GM12891 (cell line): Measurements from ENCODE around the gene CCL13.

ENCODE experiments used
- PAX5 ChIP-seq: IDR thresholded peaks from 2 replicates; pipeline ENCODE4 v1.6.1; 2011; ENCODE audit warnings: low read length, moderate library complexity, mild to moderate bottlenecking; ENCODE audit not compliant: insufficient read depth, severe bottlenecking
- POLR2A ChIP-seq: IDR thresholded peaks from 2 replicates; pipeline ENCODE4 v1.6.1; 2011; ENCODE audit warnings: low read depth, low read length, control low read depth
- POLR2AphosphoS5 ChIP-seq: IDR thresholded peaks from 2 replicates; pipeline ENCODE4 v1.6.1; 2011; ENCODE audit warnings: low read depth, low read length, control low read depth
- TAF1 ChIP-seq: IDR thresholded peaks from 2 replicates; pipeline ENCODE4 v1.6.1; 2011; ENCODE audit warnings: low read depth, low read length, control low read depth

GRCh38 chr17:34365340-34365739 is 9.1 kb downstream of the CCL13 start:
- TF ChIP-seq POLR2A (no peak), POLR2AphosphoS5 (no peak), PAX5 (no peak), TAF1 (no peak)
